HepG2 (cell line): ENCODE results near the gene MYL2. TPM values are rescaled to one million over a fixed set of nuclear protein-coding genes. Genes with fewer than 3 reads are reported as not detected.

ENCODE experiments used
- ATAC-seq: fragments of 200-7000 bp; cut with Tn5 transposase; 3 replicates; pipeline ENCODE4 v1.9.1; 2020; ENCODE audit warnings: mild to moderate bottlenecking, moderate library complexity
- BruUV-seq: library from RNA; stranded (reverse); fragments of 400-500 nt; replicated peaks from 2 replicates; lab custom pipeline; 2021; lab: Mats Ljungman, UMichigan
- CTCF ChIA-PET: fragments of 300-600 bp; formaldehyde crosslinking; extraction: SDS; loops from one replicate; lab custom pipeline; 2021; ENCODE audit warnings: low total read pairs, inconsistent platforms, low intra/inter-chr PET ratio; lab: Yijun Ruan, JAX
- POLR2A ChIA-PET: fragments of 350-600 bp; sonication (Branson Sonifier 250); formaldehyde crosslinking; loops from one replicate; lab custom pipeline; 2020; ENCODE audit warnings: antibody characterized with exemption, inconsistent platforms; lab: Yijun Ruan, JAX
- DNase-seq: peaks from one replicate; pipeline ENCODE4 v3.0.0-alpha.2; 2015; ENCODE audit warnings: low spot score
- FAIRE-seq: peaks from 3 replicates; lab custom pipeline; 2011; peaks lifted over from hg19 to GRCh38; lab: Jason Lieb, UNC
- H2AFZ ChIP-seq: one replicate; pipeline ENCODE4 v1.6.1; 2011; ENCODE audit warnings: low read length, inconsistent platforms
- H3K27ac ChIP-seq: fragments of 300-600 bp; 3 replicates; pipeline ENCODE4 v1.8.0; 2011; ENCODE audit warnings: mixed run types, mild to moderate bottlenecking, mixed read lengths, low read length, inconsistent platforms; ENCODE audit not compliant: insufficient read depth; ENCODE audit errors: extremely low read length
- H3K27me3 ChIP-seq, 2 experiments: fragments of 200-600 bp in 1 of 2; 2 replicates in 1 of 2; 3 replicates in 1 of 2; pipeline versions ENCODE4 v1.6.0 to v1.8.0; 2011; ENCODE audit warnings: low read length in 2 of 2, mild to moderate bottlenecking in 2 of 2, moderate library complexity in 2 of 2, inconsistent platforms in 1 of 2; ENCODE audit not compliant: insufficient read depth in 2 of 2, control insufficient read depth in 1 of 2
- H3K36me3 ChIP-seq, 2 experiments: fragments of 200-600 bp in 1 of 2; replicated peaks in 1 of 2; 2 replicates in 1 of 2; 3 replicates in 1 of 2; pipeline versions ENCODE4 v1.5.1 to v1.8.0; 2011; ENCODE audit warnings: low read length in 2 of 2, inconsistent platforms in 1 of 2; ENCODE audit not compliant: insufficient read depth in 2 of 2, control insufficient read depth in 1 of 2
- H3K4me1 ChIP-seq: 2 replicates; pipeline ENCODE4 v1.5.1; 2012; ENCODE audit warnings: low read length, inconsistent platforms; ENCODE audit not compliant: insufficient read depth
- H3K4me2 ChIP-seq: 2 replicates; pipeline ENCODE4 v1.6.0; 2011; ENCODE audit warnings: low read depth, low read length, inconsistent platforms
- H3K4me3 ChIP-seq, 3 experiments: fragments of 200-600 bp in 1 of 3; sonication (generic), shearing (Covaris generic) in 1 of 3; replicated peaks in 1 of 3; 2 replicates each; pipeline ENCODE4 v1.5.1; 2011 to 2016; ENCODE audit warnings: low read length in 3 of 3, inconsistent platforms in 2 of 3, low read depth in 2 of 3, mild to moderate bottlenecking in 2 of 3, control low read depth in 1 of 3, mixed read lengths in 1 of 3; ENCODE audit not compliant: insufficient read depth in 1 of 3
- H3K79me2 ChIP-seq: one replicate; pipeline ENCODE4 v1.6.1; 2011; ENCODE audit warnings: low read length, inconsistent platforms; ENCODE audit not compliant: insufficient read depth
- H3K9ac ChIP-seq: 2 replicates; pipeline ENCODE4 v1.6.0; 2011; ENCODE audit warnings: mild to moderate bottlenecking, low read depth, low read length, inconsistent platforms; ENCODE audit not compliant: insufficient read depth
- H3K9me3 ChIP-seq: 2 replicates; pipeline ENCODE4 v1.5.1; 2012; ENCODE audit warnings: mild to moderate bottlenecking, low read length
- H4K20me1 ChIP-seq: 2 replicates; pipeline ENCODE4 v1.6.0; 2011; ENCODE audit warnings: inconsistent platforms, mild to moderate bottlenecking, low read length, moderate library complexity; ENCODE audit not compliant: insufficient read depth
- FOXK1 ChIP-seq: sonication (generic); formaldehyde crosslinking; IDR thresholded peaks from 2 replicates; pipeline ENCODE4 v1.4.0; 2020; ENCODE audit warnings: low read depth, missing genetic modification reagents, borderline replicate concordance
- GRHL1 ChIP-seq: sonication (generic); formaldehyde crosslinking; conservative IDR thresholded peaks from 2 replicates; pipeline ENCODE4 v1.8.0; 2022; ENCODE audit warnings: missing genetic modification reagents
- SMAD3 ChIP-seq: sonication (generic); formaldehyde crosslinking; IDR thresholded peaks from 2 replicates; pipeline ENCODE4 v1.4.0; 2020; ENCODE audit warnings: missing genetic modification reagents
- ZBTB1 ChIP-seq: sonication (generic); formaldehyde crosslinking; IDR thresholded peaks from 2 replicates; pipeline ENCODE4 v1.4.0; 2020; ENCODE audit warnings: missing genetic modification reagents, borderline replicate concordance
- ZBTB10 ChIP-seq: sonication (generic); formaldehyde crosslinking; IDR thresholded peaks from 2 replicates; pipeline ENCODE4 v1.4.0; 2020; ENCODE audit warnings: missing genetic modification reagents, borderline replicate concordance
- ZNF615 ChIP-seq: sonication (generic); formaldehyde crosslinking; IDR thresholded peaks from 2 replicates; pipeline ENCODE4 v1.5.0; 2020; ENCODE audit warnings: mild to moderate bottlenecking, missing genetic modification reagents, borderline replicate concordance
- ZNF768 ChIP-seq: sonication (generic); formaldehyde crosslinking; IDR thresholded peaks from 2 replicates; pipeline ENCODE4 v1.4.0; 2020; ENCODE audit warnings: missing genetic modification reagents
- WGBS: methylation state at CpG from one replicate; pipeline ENCODE4 v1.1.6; 2017; ENCODE audit warnings: low lambda C conversion rate; 5-methylcytosine and 5-hydroxymethylcytosine counted together
- in situ Hi-C: cut with HindIII; loops from 2 replicates; pipeline ENCODE4 v1.10.0; 2017; ENCODE audit warnings: low pct_unique_long_range_greater_than_20kb; ENCODE audit not compliant: extremely low pct_ligation_motif_present
- intact Hi-C: fragments of 100-400 bp; cut with micrococcal nuclease; formaldehyde crosslinking; loops from one replicate; pipeline ENCODE4 v1.10.0; 2022; ENCODE audit not compliant: unreplicated experiment
- polyA plus RNA-seq, 8 experiments: library from polyadenylated mRNA; depleted of rRNA in 3 of 8; stranded (reverse) in 7 of 8; unstranded in 1 of 8; fragments of >200 nt; fragmentation: Illumina TruSeq in 4 of 8; extraction: Trizol in 4 of 8; gene quantifications; 2 replicates each; pipeline versions ENCODE4 v1.2.1 to v1.2.3, GENCODE V29; 2011 to 2016; ENCODE audit warnings: low read depth in 4 of 8, missing spikeins in 1 of 8, mixed read lengths in 1 of 8; ENCODE audit not compliant: insufficient read depth in 1 of 8
- total RNA-seq, 5 experiments: library from RNA; depleted of rRNA; stranded (reverse); fragments of >200 nt; fragmentation: Illumina TruSeq; extraction: Trizol; gene quantifications; 2 replicates each; pipeline ENCODE4 v1.2.3, GENCODE V29; 2016; ENCODE audit warnings: low read depth in 1 of 5

Gene MYL2
- total and polyA plus RNA-seq, 2 of the 13 experiments (the other 11 are each of a cell fraction or from before 2014, with no cell fraction given) = not detected

- peaks cover 5% of the 10 kb centered on the region; the same call in 1 of the 2 replicates for H3K4me1 ChIP-seq
- ChIA-PET CTCF (no interaction called here), POLR2A (no interaction called here)
- no peak overlapping the region for H2AFZ ChIP-seq
- H3K4me3 ChIP-seq = no peak overlapping the region
- intact Hi-C loops (no loop called here), in situ Hi-C loops (no loop called here)
- H3K27ac ChIP-seq = no peak overlapping the region
- no peak overlapping the region for H3K9ac ChIP-seq
- H3K27me3 ChIP-seq = peaks cover 0 to 5% of the 10 kb centered on the region in 2 experiments; a peak in 2 of 5 replicates
- H3K79me2 ChIP-seq = no peaks in the 10 kb centered on the region
- ATAC-seq = no peak
- no peak for DNase-seq
- H4K20me1 ChIP-seq = no peaks in the 10 kb centered on the region
- H3K4me2 ChIP-seq = no peak overlapping the region
- no peaks in the 10 kb centered on the region for H3K36me3 ChIP-seq
- H3K9me3 ChIP-seq = no peaks in the 10 kb centered on the region
- TF ChIP-seq ZBTB1 (CRISPR knock-in tag) (no peak), GRHL1 (CRISPR knock-in tag) (no peak), ZNF615 (CRISPR knock-in tag) (no peak), SMAD3 (CRISPR knock-in tag) (no peak), ZBTB10 (no peak), FOXK1 (no peak), ZNF768 (no peak)
- BruUV-seq = no TSS peak
- WGBS = 61% methylated on average over 6 of the region's 6 CpGs
- FAIRE-seq = no peak
These were observed 54.9 kb downstream of the MYL2 start for GRCh38 chr12:110865521-110865920.
